Fibroblast of mammary gland (primary cell): ENCODE data around the gene SHTN1.

Experiments
- DNase-seq: peaks from one replicate; pipeline ENCODE4 v3.0.0-alpha.2; 2010; ENCODE audit warnings: low read depth
- H3K4me3 ChIP-seq: 2 replicates; pipeline ENCODE4 v1.5.1; 2011; ENCODE audit warnings: low read depth, mild to moderate bottlenecking, low read length, moderate library complexity; ENCODE audit not compliant: control insufficient read depth
- TF ChIP-seq, protein P1 (sequence below): conservative IDR thresholded peaks from 2 replicates; pipeline ENCODE4 v1.5.1; 2011; ENCODE audit warnings: low read depth, low read length, inconsistent platforms; ENCODE audit not compliant: control insufficient read depth, insufficient read depth

Gene SHTN1

DNA sequence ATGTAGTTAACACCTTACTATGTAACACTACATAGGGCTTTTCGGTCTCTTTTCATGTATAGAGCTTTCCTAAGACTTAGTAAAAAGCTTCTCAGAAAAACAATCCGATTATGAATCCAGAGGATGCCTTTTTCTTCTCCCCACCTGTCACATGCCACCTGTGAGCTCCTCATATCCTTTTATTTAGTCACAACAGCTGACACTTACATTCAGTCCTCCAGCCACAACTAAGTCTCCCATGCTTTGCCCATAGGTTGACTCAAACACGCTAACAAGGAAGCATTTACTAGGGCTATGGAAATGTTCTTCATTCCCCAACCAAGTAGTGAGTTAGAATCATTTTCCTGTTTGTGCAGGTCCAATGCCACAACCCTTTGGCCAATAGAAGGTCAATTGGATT lies 147.8 kb downstream of the SHTN1 start:
- DNase-seq = no peak
- TF ChIP-seq, protein P1, sequence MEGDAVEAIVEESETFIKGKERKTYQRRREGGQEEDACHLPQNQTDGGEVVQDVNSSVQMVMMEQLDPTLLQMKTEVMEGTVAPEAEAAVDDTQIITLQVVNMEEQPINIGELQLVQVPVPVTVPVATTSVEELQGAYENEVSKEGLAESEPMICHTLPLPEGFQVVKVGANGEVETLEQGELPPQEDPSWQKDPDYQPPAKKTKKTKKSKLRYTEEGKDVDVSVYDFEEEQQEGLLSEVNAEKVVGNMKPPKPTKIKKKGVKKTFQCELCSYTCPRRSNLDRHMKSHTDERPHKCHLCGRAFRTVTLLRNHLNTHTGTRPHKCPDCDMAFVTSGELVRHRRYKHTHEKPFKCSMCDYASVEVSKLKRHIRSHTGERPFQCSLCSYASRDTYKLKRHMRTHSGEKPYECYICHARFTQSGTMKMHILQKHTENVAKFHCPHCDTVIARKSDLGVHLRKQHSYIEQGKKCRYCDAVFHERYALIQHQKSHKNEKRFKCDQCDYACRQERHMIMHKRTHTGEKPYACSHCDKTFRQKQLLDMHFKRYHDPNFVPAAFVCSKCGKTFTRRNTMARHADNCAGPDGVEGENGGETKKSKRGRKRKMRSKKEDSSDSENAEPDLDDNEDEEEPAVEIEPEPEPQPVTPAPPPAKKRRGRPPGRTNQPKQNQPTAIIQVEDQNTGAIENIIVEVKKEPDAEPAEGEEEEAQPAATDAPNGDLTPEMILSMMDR = no peak
- H3K4me3 ChIP-seq = no peak overlapping the region

DNA sequence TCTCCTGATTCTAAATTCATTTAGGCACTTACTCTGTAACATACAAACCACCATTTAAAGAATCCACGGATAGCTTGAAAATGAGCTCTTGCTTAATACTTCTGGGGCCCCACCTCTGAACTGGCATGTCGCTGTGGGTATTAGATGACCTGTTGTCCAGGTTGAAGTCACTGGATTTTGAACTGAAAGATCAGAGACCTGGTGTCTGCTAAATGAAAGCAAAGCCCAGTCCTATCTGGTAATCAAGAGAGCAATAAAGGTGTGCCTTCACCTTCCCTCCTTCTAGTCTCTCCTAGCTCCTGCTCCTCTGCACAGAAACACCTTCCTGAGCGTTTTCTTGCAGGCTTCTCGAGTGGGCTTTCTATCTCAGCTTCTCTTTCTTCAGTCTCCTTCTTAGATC lies 151.3 kb downstream of the SHTN1 start:
- no peak overlapping the region for H3K4me3 ChIP-seq
- no peak for DNase-seq
- TF ChIP-seq, protein P1 = no peak

DNA sequence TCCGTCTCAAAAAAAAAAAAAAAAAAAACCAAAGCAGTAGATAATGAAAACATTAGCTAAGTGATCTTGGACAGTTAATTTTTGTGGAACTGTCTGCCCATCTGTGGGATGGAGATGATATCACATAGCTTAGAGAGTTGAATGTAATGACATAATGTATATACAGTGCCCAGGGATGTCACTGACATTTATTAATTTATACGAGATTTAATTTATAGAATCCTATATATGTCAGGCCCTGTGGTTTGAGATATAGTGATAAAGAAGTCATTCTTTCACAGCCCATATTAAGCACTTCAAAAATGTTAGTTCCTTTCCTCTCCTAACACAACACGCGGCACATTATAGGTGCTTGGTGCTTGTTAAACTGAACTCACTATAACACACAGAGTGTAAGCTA lies 151.7 kb downstream of the SHTN1 start:
- no peak overlapping the region for H3K4me3 ChIP-seq
- DNase-seq = no peak
- TF ChIP-seq, protein P1 = no peak

DNA sequence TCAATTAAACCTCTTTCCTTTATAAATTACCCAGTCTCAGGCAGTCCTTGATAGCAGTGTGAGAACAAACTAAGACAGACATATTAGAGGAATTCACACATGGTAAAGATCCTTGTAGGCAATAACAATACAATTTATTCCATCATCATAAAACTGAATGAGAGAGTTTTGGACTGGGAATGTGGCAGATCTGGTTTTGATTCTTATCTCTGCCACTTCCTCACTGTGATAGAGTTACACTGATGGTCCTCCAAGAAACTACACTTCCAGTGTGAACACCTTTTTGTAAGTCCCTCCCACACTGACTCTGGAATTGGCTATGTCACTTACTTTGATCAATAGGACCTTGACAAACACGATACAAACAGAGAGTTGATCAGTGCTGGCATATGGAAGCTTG lies 152.7 kb downstream of the SHTN1 start:
- no peak for DNase-seq
- TF ChIP-seq, protein P1 = no peak
- no peak overlapping the region for H3K4me3 ChIP-seq

DNA sequence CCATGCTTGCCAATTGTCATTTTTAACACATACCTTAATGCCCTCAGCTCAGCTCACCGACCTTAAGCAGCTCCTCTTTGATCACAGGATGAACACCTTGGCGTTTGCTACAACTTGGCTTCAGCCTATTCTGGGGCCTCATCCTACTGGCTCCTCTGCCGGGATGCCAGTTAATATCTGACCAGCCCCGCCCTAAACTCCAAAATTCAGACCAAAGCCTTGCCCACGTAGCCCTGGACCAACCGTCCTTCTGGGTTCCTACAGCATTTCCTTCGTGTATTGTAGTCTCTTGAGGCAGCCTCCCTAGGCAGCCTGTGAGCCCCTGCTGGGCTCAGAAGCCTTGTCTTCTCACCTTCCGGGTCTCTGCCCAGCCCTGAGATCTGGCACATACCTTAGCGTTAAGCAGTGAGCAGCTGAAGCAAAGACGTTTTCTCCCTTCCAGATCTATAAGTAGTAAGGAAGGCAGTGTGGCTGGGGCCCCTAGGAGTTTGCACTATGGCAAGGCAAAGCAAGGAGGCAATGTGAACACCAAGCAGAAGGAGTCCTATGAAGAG lies 154.9 kb downstream of the SHTN1 start:
- TF ChIP-seq, protein P1 = no peak
- DNase-seq = no peak
- H3K4me3 ChIP-seq = peak overlapping the region; percentile 69

DNA sequence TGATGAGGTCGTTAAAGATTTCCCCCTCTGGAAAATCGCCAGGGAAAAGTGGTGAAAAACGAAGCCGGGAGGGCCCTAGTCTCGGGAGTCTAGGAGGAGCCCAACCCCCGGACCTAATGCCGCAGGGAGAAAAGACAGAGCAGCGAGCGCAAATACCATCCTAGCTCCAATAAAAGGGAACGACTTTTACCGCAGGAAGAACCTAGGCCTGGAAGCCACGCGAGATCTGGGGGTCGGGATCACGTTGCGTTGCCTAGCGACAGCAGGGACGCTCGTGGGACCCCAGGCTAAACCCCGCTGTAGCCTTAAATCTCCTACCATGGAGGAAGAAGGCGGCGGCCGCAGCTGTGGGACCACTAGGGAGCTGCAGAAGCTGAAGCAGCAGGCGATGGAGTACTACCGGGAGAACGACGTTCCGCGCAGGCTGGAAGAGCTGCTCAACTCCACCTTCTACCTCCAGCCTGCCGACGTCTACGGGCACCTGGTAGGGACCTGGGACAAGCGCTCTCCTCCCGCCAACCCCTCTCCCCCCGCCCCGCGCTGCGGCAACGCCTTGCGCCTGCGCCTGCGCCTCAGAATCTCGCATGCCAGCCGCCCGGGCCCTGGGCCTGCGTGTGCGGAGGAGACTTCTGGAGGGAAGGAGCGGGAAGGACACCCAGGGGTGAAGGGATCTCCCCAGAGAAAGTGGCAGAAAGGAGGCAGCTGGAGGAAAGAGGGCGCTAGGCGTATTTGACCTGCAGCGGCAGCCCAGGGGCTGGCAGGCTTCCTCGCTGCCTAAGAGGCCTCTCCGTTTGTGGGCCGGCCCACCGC lies 155.5 kb downstream of the SHTN1 start, which contains the start of gene ENO4:
TSS of gene ENO4 (plus strand) at position 252 of the 810 bp plus-strand sequence. CDS start at position 320, 68 bp downstream.
- H3K4me3 ChIP-seq = peak within 1 kb of the TSS; percentile 69
- TF ChIP-seq, protein P1 = no peak
- peak; percentile 71 for DNase-seq
